Measurements from ENCODE around the gene GAPDHS. TPM values are rescaled to one million over a fixed set of nuclear protein-coding genes. Genes with fewer than 3 reads are reported as not detected.

GAPDHS gene
- polyA plus RNA-seq, 6 donors from 2014 or later, result not detected

- Mint-ChIP-seq H3K4me3 (no peak overlapping the region), H3K9me3 (peaks cover 4 to 30% (median 19%) of the 10 kb centered on the region in 7 donors), H3K4me1 (no peaks in the 10 kb centered on the region), H3K36me3 (peaks cover 12 to 15% of the 10 kb centered on the region in 2 donors), H3K27me3 (peaks cover 11 to 54% (median 37%) of the 10 kb centered on the region in 3 donors), H3K27ac (no peak overlapping the region)
- no peak for DNase-seq
- no peak for ATAC-seq (ENCODE audit: low read depth in 2 of 2)
These were observed 38.2 kb downstream of the GAPDHS start for GRCh38 chr19:35571406-35571965.

- Mint-ChIP-seq H3K9me3 (peaks cover 11 to 47% (median 32%) of the 10 kb centered on the region in 7 donors), H3K27me3 (peaks cover 12 to 29% (median 23%) of the 10 kb centered on the region in 3 donors), H3K36me3 (peaks cover 20 to 21% of the 10 kb centered on the region in 2 donors), H3K4me3 (peak overlapping the region in 1 of 8 donors; percentile 2), H3K4me1 (no peaks in the 10 kb centered on the region), H3K27ac (peak overlapping the region in 1 of 6 donors; percentile 72)
- ATAC-seq (ENCODE audit: low read depth in 2 of 2) (no peak), DNase-seq (no peak)
These were observed 44.7 kb downstream of the GAPDHS start for GRCh38 chr19:35577918-35578317.

- ATAC-seq (ENCODE audit: low read depth in 2 of 2) (no peak), DNase-seq (no peak)
- no peak overlapping the region for H3K27ac Mint-ChIP-seq
- no peaks in the 10 kb centered on the region for H3K4me1 Mint-ChIP-seq
- peaks cover 20 to 21% of the 10 kb centered on the region in 2 donors for H3K36me3 Mint-ChIP-seq
- peaks cover 12 to 33% (median 26%) of the 10 kb centered on the region in 3 donors for H3K27me3 Mint-ChIP-seq
- H3K9me3 Mint-ChIP-seq, result peaks cover 11 to 45% (median 30%) of the 10 kb centered on the region in 7 donors
- H3K4me3 Mint-ChIP-seq, result no peak overlapping the region
These were observed 45.5 kb downstream of the GAPDHS start for GRCh38 chr19:35578707-35579106.

- Mint-ChIP-seq H3K36me3 (no peaks in the 10 kb centered on the region), H3K4me3 (no peak overlapping the region), H3K4me1 (no peaks in the 10 kb centered on the region), H3K27ac (no peak overlapping the region), H3K27me3 (peaks cover 16 to 58% (median 36%) of the 10 kb centered on the region in 3 donors), H3K9me3 (peaks cover 0 to 8% (median 3%) of the 10 kb centered on the region in 7 donors)
- ATAC-seq (ENCODE audit: low read depth in 2 of 2) (no peak), DNase-seq (no peak)
These were observed 49.5 kb downstream of the GAPDHS start for GRCh38 chr19:35582760-35583159.

GRCh38 chr19:35585848-35586247 lies 52.6 kb downstream of the GAPDHS start, which contains the start of gene PMIS2:
PMIS2 (plus strand) TSS chr19:35586173; CDS start chr19:35586260, 87 bp downstream.
- Mint-ChIP-seq H3K4me3 (no peak within 1 kb of the TSS), H3K4me1 (no peaks in the 10 kb centered on the region), H3K27me3 (peaks cover 15 to 62% (median 40%) of the 10 kb centered on the region in 3 donors), H3K9me3 (peaks cover 0 to 4% (median 0%) of the 10 kb centered on the region in 7 donors), H3K27ac (peak within 1 kb of the TSS in 1 of 6 donors; percentile 73), H3K36me3 (no peaks in the 10 kb centered on the region)
- DNase-seq (no peak), ATAC-seq (ENCODE audit: low read depth in 2 of 2) (peak; percentile 49 to 52)

GRCh38 chr19:35587321-35587720 lies 54.1 kb downstream of the GAPDHS start:
- peaks cover 21 to 61% (median 40%) of the 10 kb centered on the region in 3 donors for H3K27me3 Mint-ChIP-seq
- ATAC-seq (ENCODE audit: low read depth in 2 of 2), result no peak

GRCh38 chr19:35590875-35591274 lies 57.6 kb downstream of the GAPDHS start:
- no peaks in the 10 kb centered on the region for H3K36me3 Mint-ChIP-seq
- H3K27ac Mint-ChIP-seq, result no peak overlapping the region
- ATAC-seq (ENCODE audit: low read depth in 2 of 2) (no peak), DNase-seq (no peak)
- H3K9me3 Mint-ChIP-seq, result peaks cover 0 to 1% (median 0%) of the 10 kb centered on the region in 7 donors
- H3K4me3 Mint-ChIP-seq, result no peak overlapping the region
- H3K4me1 Mint-ChIP-seq, result peaks cover 0 to 7% (median 4%) of the 10 kb centered on the region in 3 donors
- peaks cover 12 to 37% (median 27%) of the 10 kb centered on the region in 3 donors for H3K27me3 Mint-ChIP-seq

More at GRCh38 chr19:35587321-35587720, 54.1 kb downstream of the GAPDHS start:
- Mint-ChIP-seq H3K36me3 (no peaks in the 10 kb centered on the region), H3K9me3 (peaks cover 0 to 4% (median 0%) of the 10 kb centered on the region in 7 donors), H3K27ac (no peak overlapping the region), H3K4me1 (peaks cover 0 to 4% (median under 1%) of the 10 kb centered on the region in 3 donors), H3K4me3 (no peak overlapping the region)
- DNase-seq, result no peak

- ATAC-seq (ENCODE audit: low read depth in 2 of 2) (peak in 1 of 2 donors; percentile 43), DNase-seq (no peak)
- no peak overlapping the region for H3K27ac Mint-ChIP-seq
- H3K4me1 Mint-ChIP-seq, result peaks cover 0 to 7% (median 4%) of the 10 kb centered on the region in 3 donors
- H3K27me3 Mint-ChIP-seq, result peaks cover 18 to 32% (median 23%) of the 10 kb centered on the region in 3 donors
- H3K9me3 Mint-ChIP-seq, result peaks cover 0 to 4% (median 0%) of the 10 kb centered on the region in 7 donors
- H3K36me3 Mint-ChIP-seq, result no peaks in the 10 kb centered on the region
- H3K4me3 Mint-ChIP-seq, result no peak overlapping the region
These were observed 59.0 kb downstream of the GAPDHS start for GRCh38 chr19:35592226-35592625.

Other genes with a start within 250 kb of the GAPDHS start
- under 1 TPM in 4 of 6 donors, not detected in 2; 0.12 to 0.41 (median 0.29) TPM for gene MAG, start 241.3 kb upstream of the GAPDHS start, polyA plus RNA-seq (ENCODE audit: low read depth in 6 of 6)
- gene CD22, start 204.3 kb upstream of the GAPDHS start, polyA plus RNA-seq (ENCODE audit: low read depth in 6 of 6), result 100 to 1,000 TPM; 364 to 971 (median 552) TPM
- gene FFAR1, start 185.6 kb upstream of the GAPDHS start, polyA plus RNA-seq (ENCODE audit: low read depth in 6 of 6), result 1 to 10 TPM in 2 of 6 donors, under 1 TPM in 4; 0.14 to 1.9 (median 0.75) TPM
- gene FFAR3, start 175.0 kb upstream of the GAPDHS start, polyA plus RNA-seq (ENCODE audit: low read depth in 6 of 6), result under 1 TPM in 1 of 6 donors, not detected in 5; 0.17 TPM
- gene GPR42, start 162.4 kb upstream of the GAPDHS start, polyA plus RNA-seq (ENCODE audit: low read depth in 6 of 6), result not detected
- not detected for gene FFAR2, start 85.2 kb upstream of the GAPDHS start, polyA plus RNA-seq (ENCODE audit: low read depth in 6 of 6)
- not detected for gene KRTDAP, start 43.0 kb upstream of the GAPDHS start, polyA plus RNA-seq (ENCODE audit: low read depth in 6 of 6)
- 1 to 10 TPM in 2 of 6 donors, not detected in 4; 2.6 to 3.1 TPM for gene DMKN, start 19.8 kb upstream of the GAPDHS start, polyA plus RNA-seq (ENCODE audit: low read depth in 6 of 6)
- gene SBSN, start 5.1 kb upstream of the GAPDHS start, polyA plus RNA-seq (ENCODE audit: low read depth in 6 of 6), result not detected
- gene TMEM147, start 12.2 kb downstream of the GAPDHS start, polyA plus RNA-seq (ENCODE audit: low read depth in 6 of 6), result 100 to 1,000 TPM; 153 to 293 (median 162) TPM
- gene ATP4A, start 30.2 kb downstream of the GAPDHS start, polyA plus RNA-seq (ENCODE audit: low read depth in 6 of 6), result not detected
- gene PMIS2, start 52.7 kb downstream of the GAPDHS start, polyA plus RNA-seq (ENCODE audit: low read depth in 6 of 6), result not detected
- 1 to 10 TPM; 6.7 to 9.8 (median 8.6) TPM for gene HAUS5, start 79.3 kb downstream of the GAPDHS start, polyA plus RNA-seq (ENCODE audit: low read depth in 6 of 6)
- 10 to 100 TPM; 30.6 to 71.1 (median 50.9) TPM for gene RBM42, start 95.6 kb downstream of the GAPDHS start, polyA plus RNA-seq (ENCODE audit: low read depth in 6 of 6)
- under 1 TPM in 1 of 6 donors, not detected in 5; 0.61 TPM for gene ETV2, start 108.3 kb downstream of the GAPDHS start, polyA plus RNA-seq (ENCODE audit: low read depth in 6 of 6)
- 100 to 1,000 TPM; 623 to 732 (median 678) TPM for gene COX6B1, start 114.9 kb downstream of the GAPDHS start, polyA plus RNA-seq (ENCODE audit: low read depth in 6 of 6)
- gene UPK1A, start 133.1 kb downstream of the GAPDHS start, polyA plus RNA-seq (ENCODE audit: low read depth in 6 of 6), result not detected
- gene ZBTB32, start 171.1 kb downstream of the GAPDHS start, polyA plus RNA-seq (ENCODE audit: low read depth in 6 of 6), result 1 to 10 TPM in 1 of 6 donors, under 1 TPM in 4, not detected in 1; 0.21 to 1.3 (median 0.70) TPM
- gene KMT2B, start 184.5 kb downstream of the GAPDHS start, polyA plus RNA-seq (ENCODE audit: low read depth in 6 of 6), result 1 to 10 TPM in 2 of 6 donors, under 1 TPM in 4; 0.35 to 2.2 (median 0.76) TPM
- gene IGFLR1, start 209.0 kb downstream of the GAPDHS start, polyA plus RNA-seq (ENCODE audit: low read depth in 6 of 6), result 100 to 1,000 TPM; 114 to 195 (median 134) TPM
- 10 to 100 TPM; 26.1 to 41.0 (median 32.5) TPM for gene U2AF1L4, start 212.0 kb downstream of the GAPDHS start, polyA plus RNA-seq (ENCODE audit: low read depth in 6 of 6)
- gene PSENEN, start 212.2 kb downstream of the GAPDHS start, polyA plus RNA-seq (ENCODE audit: low read depth in 6 of 6), result 100 to 1,000 TPM in 2 of 6 donors, 10 to 100 TPM in 4; 82.4 to 105 (median 94.3) TPM
- 10 to 100 TPM in 3 of 6 donors, 1 to 10 TPM in 3; 8.1 to 17.9 (median 11.1) TPM for gene LIN37, start 215.1 kb downstream of the GAPDHS start, polyA plus RNA-seq (ENCODE audit: low read depth in 6 of 6)
- gene HSPB6, start 223.6 kb downstream of the GAPDHS start, polyA plus RNA-seq (ENCODE audit: low read depth in 6 of 6), result not detected
- gene PROSER3, start 224.7 kb downstream of the GAPDHS start, polyA plus RNA-seq (ENCODE audit: low read depth in 6 of 6), result 10 to 100 TPM in 1 of 6 donors, 1 to 10 TPM in 4, not detected in 1; 3.2 to 13.9 (median 9.0) TPM
- gene ARHGAP33, start 242.1 kb downstream of the GAPDHS start, polyA plus RNA-seq (ENCODE audit: low read depth in 6 of 6), result under 1 TPM in 1 of 6 donors, not detected in 5; 0.58 TPM

Data from naive B cell (primary cell).